Measurements from ENCODE around the gene MYO1H.

GRCh38 chr12:109307051-109307450 is 40.6 kb upstream of the MYO1H start:
- TF ChIP-seq CTCF (IDR thresholded peaks at IDR 0.05): no peak
- no peak for TF ChIP-seq POLR2A (IDR thresholded peaks at IDR 0.05; ENCODE audit: low read depth)
- TF ChIP-seq POLR2AphosphoS5 (IDR thresholded peaks at IDR 0.05): no peak
